ENCODE data around the gene ZNF442.
"Not testable (repeated sequence)": the region's sequence is repeated elsewhere in the genome, so short reads cannot be mapped to it uniquely, and the experiment has no call there.

Gene ZNF442

GRCh38 chr19:12330340-12330739 is 35.1 kb downstream of the ZNF442 start:
- no peak for FAIRE-seq

- no peak for FAIRE-seq
Measured at GRCh38 chr19:12325690-12326089, 39.8 kb downstream of the ZNF442 start.

GRCh38 chr19:12318782-12319413 is 46.6 kb downstream of the ZNF442 start:
- no peak for FAIRE-seq

- no peak for FAIRE-seq
Measured at GRCh38 chr19:12314553-12314952, 50.9 kb downstream of the ZNF442 start.

- not testable (repeated sequence) for FAIRE-seq
Measured at GRCh38 chr19:12308891-12309290, 56.6 kb downstream of the ZNF442 start.
